NCI-H1105 treated with DMSO at 0.1 percent for 48 hours (cell line): ENCODE results near the gene ATP4A.

Source experiments
- DNase-seq: peaks from one replicate; lab custom pipeline; 2025; lab: John Stamatoyannopoulos, UW

The ATP4A gene

GRCh38 chr19:35565016-35565856 lies 1.8 kb upstream of the ATP4A start:
- DNase-seq: no peak

- no peak for DNase-seq
These were observed 682 bp downstream of the ATP4A start for GRCh38 chr19:35562776-35563175.

- DNase-seq: no peak
These were observed 1.1 kb downstream of the ATP4A start for GRCh38 chr19:35562336-35562735.

- DNase-seq: no peak
These were observed 2.0 kb downstream of the ATP4A start for GRCh38 chr19:35561436-35561835.

GRCh38 chr19:35560677-35561076 lies 2.8 kb downstream of the ATP4A start:
- DNase-seq: no peak

GRCh38 chr19:35560271-35560670 lies 3.2 kb downstream of the ATP4A start:
- DNase-seq: no peak

GRCh38 chr19:35559781-35560180 lies 3.7 kb downstream of the ATP4A start:
- DNase-seq: no peak

- DNase-seq: no peak
These were observed 4.2 kb downstream of the ATP4A start for GRCh38 chr19:35559281-35559659.

GRCh38 chr19:35558400-35559280 lies 4.8 kb downstream of the ATP4A start:
- DNase-seq: no peak

- no peak for DNase-seq
These were observed 5.7 kb downstream of the ATP4A start for GRCh38 chr19:35557539-35558399.

- DNase-seq: no peak
These were observed 6.5 kb downstream of the ATP4A start for GRCh38 chr19:35556846-35557538.

GRCh38 chr19:35556025-35556590 lies 7.3 kb downstream of the ATP4A start:
- no peak for DNase-seq

GRCh38 chr19:35555301-35556005 lies 8.0 kb downstream of the ATP4A start:
- peak; percentile 15 for DNase-seq

- no peak for DNase-seq
These were observed 9.4 kb downstream of the ATP4A start for GRCh38 chr19:35554076-35554475.

- DNase-seq: no peak
These were observed 10.0 kb downstream of the ATP4A start for GRCh38 chr19:35553385-35554000.

GRCh38 chr19:35552534-35553384 lies 10.7 kb downstream of the ATP4A start:
- no peak for DNase-seq

GRCh38 chr19:35551091-35551810 lies 12.2 kb downstream of the ATP4A start:
- no peak for DNase-seq

GRCh38 chr19:35549879-35550523 lies 13.5 kb downstream of the ATP4A start:
- no peak for DNase-seq
